HG02943 (cell line): Measurements from ENCODE around the gene GRN.
"Not testable (repeated sequence)": the region's sequence is repeated elsewhere in the genome, so short reads cannot be mapped to it uniquely, and the experiment has no call there.

Source experiments
- ATAC-seq: cut with Tn5 transposase; IDR thresholded peaks from one replicate; pipeline ENCODE4 v1.9.1; 2021; ENCODE audit warnings: mild to moderate bottlenecking, low read depth, moderate library complexity; ENCODE audit not compliant: unreplicated experiment

GRN gene

DNA sequence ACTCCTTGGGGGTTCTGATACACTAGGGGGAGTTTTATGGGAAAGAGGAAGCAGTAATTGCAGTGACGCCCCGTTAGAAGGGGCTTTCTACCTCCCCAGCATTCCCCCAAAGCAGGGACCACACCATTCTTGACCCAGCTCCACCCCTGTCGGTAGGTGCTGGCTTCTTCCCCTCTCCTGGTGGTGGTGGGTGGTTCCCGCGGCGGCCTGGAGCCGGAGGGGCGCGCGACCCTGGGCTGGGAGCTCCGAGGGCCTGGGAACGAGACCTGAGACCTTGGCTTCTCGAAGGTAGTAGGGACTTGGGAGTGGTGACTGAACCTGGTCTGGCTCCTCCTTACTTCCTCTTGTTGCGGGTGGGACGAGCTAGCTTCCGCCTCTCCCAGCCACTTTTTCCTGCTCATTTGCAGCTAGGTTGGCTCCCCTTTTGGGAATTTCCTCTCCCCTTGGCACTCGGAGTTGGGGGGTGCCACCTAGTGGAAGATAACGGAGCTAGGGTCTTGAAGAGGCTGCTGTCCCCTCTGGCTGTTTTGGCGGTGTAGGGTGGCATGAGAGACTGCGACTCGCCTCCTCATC is 438 bp downstream of the GRN start:
- ATAC-seq: no peak

DNA sequence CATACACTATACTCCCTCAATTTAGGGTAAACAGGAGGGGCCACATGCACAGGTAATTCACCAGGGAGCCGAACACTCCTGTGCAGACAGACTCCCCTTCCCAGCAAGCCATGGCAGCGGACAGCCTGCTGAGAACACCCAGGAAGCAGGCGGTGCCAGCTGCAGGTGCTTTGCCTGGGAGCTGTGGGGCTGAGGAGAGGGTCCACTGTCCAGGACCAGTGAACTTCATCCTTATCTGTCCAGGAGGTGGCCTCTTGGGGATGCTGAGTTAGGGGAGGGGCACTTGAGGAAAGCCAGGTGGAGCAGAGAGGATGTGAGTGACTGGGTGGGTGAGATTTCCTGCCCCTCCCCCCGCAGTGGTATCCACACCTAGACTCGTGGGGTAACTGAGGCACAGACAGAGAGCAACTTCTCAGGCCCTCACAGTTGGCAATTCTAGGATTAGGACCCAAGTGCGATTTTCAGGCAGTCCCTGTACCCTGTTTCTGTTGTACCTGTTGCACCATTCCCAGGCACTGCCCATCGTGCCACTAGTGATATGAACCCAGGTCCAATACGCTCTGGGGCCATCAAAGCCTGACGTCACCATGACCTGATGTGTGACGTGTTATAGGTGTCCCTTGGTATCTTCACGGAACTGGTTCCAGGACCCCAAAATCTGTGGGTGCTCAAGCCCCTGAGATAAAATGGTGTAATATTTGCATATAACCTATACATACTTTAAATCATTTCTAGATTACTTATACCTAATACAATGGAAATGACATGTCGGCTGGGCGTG is 1.2 kb downstream of the GRN start:
- ATAC-seq: no peak

DNA sequence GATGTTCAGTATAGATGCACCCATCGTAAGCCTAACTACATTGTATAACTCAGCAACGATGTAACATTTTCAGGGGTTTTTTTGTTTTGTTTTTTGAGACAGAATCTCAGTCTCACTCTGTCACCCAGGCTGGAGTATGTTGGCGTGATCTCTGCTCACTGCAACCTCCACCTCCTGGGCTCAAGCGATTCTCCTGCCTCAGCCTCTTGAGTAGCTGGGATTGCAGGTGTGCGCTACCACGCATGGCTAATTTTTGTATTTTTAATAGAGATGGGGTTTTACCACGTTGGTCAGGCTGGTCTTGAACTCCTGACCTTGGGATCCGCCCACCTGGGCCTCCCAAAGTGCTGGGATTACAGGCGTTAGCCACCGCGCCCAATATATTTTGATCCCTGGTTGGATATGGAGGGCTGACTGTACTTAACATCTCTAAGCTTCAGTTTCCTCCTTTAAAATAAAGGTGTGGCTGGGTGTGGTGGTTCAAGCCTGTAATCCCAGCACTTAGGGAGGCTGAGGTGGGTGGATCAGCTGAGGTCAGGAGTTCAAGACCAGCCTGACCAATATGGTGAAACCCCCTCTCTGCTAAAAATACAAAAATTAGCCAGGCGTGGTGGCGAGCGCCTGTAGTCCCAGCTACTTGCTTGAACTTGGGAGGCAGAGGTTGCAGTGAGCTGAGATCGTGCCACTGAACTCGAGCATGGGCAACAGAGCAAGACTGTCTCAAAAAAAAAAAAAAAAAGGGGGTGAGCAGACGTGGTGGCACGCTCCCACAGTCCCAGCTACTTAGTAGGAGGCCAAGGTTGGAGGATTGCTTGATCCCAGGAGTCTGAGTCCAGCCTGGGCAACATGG is 2.3 kb downstream of the GRN start:
- not testable (repeated sequence) for ATAC-seq

DNA sequence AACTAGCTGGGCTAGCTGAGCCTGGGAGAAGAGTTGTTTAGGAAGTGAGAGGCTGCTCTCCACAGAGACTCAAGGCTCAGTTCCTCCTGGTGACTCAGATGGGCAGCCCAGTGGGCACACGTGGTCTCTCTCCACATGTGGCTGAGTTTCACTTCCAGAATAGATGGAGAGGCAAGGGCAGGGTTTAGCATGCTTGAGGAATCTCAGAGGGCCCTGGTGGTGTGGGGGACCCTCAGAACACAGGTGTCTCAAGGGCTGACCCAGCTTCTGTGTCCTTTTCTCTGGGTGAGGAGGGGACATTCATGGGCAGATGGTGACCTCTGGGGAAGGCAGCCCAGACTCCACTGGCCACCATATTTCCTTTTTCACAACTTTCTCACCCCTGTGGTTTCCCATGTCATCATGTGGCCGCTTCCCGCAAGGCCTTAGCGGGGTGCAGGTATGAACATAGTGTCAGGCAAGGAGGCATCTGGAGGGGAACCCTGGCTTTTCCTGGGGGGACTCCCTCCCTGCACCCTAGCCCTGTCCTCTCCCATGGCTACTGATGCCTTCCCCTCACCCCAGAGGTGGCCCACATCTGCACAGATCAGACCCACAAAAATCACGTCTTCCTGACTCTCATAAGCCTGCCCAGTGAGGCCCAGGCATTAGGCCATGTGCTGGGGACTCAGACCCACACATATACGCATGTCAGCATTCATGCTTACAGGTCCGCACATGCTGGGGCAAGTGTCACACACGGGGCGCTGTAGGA is 3.3 kb downstream of the GRN start:
- ATAC-seq: no peak

DNA sequence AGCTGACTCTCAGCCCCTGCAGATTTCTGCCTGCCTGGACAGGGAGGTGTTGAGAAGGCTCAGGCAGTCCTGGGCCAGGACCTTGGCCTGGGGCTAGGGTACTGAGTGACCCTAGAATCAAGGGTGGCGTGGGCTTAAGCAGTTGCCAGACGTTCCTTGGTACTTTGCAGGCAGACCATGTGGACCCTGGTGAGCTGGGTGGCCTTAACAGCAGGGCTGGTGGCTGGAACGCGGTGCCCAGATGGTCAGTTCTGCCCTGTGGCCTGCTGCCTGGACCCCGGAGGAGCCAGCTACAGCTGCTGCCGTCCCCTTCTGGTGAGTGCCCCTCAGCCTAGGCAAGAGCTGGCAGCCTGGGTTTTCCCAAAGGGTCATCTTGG is 3.9 kb downstream of the GRN start:
- ATAC-seq: no peak

DNA sequence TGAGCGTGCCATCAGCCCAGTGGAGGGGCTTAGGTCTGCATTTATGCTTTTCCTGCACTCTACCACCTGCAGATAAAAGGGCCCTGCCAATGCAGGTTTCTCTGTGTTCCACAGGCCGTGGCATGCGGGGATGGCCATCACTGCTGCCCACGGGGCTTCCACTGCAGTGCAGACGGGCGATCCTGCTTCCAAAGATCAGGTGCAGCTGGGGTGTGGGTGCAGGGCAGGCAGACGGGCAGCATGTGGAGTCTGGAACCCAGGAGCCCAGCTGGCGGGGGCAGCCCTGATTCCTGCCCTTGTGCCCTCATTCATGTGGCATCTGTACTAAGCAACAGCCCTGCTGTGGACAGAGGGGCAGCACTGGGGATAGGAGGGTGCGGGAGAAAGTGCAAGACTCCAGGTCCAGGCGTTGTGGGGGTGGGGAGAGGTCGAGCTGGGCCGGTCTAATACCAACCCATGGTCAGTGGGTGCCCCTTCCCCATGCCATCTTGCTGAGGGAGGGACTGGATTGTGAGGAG is 4.5 kb downstream of the GRN start:
- no peak for ATAC-seq

DNA sequence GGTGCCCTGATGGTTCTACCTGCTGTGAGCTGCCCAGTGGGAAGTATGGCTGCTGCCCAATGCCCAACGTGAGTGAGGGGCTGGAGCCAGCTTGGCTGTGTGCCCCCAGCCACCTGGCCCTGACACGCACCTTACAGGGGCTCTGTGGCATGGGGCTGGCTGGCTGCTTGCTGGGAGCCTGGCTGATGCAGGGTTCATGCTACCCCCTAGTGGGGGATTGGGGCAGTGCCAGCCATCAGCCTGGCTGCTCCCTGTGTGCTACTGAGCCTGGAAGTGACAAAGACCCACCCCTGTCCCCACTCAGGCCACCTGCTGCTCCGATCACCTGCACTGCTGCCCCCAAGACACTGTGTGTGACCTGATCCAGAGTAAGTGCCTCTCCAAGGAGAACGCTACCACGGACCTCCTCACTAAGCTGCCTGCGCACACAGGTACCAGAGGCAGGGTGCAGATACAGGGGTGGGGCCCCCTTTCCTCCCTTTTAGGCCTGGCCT is 5.7 kb downstream of the GRN start:
- no peak for ATAC-seq

- no peak for ATAC-seq
Measured at GRCh38 chr17:44351464-44351863, 6.4 kb downstream of the GRN start.

DNA sequence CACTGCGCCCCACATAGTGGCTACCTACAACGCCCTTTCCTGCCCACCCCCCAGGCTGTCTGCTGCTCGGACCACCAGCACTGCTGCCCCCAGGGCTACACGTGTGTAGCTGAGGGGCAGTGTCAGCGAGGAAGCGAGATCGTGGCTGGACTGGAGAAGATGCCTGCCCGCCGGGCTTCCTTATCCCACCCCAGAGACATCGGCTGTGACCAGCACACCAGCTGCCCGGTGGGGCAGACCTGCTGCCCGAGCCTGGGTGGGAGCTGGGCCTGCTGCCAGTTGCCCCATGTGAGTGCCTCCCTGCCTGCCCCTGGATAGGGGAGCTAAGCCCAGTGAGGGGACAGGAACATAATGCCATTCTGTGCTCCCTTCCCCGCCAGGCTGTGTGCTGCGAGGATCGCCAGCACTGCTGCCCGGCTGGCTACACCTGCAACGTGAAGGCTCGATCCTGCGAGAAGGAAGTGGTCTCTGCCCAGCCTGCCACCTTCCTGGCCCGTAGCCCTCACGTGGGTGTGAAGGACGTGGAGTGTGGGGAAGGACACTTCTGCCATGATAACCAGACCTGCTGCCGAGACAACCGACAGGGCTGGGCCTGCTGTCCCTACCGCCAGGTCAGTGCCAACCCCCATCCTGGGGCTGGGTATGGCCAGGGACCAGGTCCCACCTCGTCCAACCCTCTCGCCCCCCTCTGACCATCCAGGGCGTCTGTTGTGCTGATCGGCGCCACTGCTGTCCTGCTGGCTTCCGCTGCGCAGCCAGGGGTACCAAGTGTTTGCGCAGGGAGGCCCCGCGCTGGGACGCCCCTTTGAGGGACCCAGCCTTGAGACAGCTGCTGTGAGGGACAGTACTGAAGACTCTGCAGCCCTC is 7.1 kb downstream of the GRN start:
- no peak for ATAC-seq

DNA sequence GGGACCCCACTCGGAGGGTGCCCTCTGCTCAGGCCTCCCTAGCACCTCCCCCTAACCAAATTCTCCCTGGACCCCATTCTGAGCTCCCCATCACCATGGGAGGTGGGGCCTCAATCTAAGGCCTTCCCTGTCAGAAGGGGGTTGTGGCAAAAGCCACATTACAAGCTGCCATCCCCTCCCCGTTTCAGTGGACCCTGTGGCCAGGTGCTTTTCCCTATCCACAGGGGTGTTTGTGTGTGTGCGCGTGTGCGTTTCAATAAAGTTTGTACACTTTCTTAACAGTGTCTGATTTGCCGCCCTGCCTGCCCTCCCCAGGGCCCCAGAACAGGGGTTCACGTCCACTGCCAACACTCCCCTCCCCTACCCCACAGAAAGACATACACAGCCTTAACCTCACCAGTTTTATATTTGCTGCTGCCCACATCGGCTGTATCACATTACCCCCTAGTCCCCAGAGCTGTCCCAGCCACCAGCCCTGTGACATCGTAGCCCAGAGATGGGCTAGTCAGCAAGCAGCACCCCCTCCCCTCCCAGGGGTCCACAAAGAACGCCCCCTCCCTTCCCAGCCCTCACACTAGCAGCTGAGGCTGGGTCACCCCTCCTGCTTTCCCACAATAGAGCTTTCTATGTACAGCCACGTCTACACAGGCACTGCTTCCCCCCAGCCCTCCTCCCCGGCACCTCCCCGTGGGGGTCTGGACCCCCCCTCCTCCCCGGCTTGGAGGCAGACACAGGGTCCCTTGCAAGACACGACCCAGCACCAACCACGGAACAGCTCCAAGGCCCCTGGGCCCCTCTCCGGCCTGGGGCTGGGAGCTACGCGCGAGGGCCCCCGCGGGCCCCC is 7.9 kb downstream of the GRN start:
- no peak for ATAC-seq

DNA sequence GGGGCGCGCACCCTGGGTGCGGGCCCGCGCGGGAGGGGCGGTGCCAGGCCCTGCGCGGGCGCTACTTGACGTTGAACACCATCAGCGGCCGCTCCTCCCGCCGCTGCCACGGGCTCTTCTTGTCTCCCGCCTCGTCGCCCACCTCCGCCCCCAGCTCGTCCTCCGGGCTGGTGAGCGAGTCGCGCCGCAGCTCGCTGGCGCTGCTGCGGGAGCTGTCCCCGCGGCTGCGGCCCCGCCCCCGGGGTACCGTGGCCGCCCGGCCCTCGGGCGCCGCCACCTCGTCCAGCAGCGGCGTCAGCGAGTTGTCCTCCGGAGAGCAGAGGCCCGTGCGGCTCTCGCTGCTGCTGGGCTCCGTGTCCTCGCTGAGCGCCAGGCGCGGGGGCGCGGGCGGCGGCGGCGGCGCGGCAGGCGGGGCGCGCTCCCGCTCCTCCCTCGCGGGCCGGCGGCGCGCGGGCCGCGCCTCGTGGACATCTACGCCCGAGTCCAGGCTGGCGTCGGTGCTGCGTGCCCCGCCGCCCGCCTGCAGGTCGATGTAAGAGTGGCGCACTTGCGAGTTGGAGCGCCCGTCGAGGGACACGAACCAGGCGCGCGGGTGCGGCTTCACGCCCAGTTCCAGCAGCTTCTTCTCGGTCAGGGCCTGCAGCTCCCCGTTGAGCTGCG is 8.7 kb downstream of the GRN start:
- ATAC-seq: no peak

DNA sequence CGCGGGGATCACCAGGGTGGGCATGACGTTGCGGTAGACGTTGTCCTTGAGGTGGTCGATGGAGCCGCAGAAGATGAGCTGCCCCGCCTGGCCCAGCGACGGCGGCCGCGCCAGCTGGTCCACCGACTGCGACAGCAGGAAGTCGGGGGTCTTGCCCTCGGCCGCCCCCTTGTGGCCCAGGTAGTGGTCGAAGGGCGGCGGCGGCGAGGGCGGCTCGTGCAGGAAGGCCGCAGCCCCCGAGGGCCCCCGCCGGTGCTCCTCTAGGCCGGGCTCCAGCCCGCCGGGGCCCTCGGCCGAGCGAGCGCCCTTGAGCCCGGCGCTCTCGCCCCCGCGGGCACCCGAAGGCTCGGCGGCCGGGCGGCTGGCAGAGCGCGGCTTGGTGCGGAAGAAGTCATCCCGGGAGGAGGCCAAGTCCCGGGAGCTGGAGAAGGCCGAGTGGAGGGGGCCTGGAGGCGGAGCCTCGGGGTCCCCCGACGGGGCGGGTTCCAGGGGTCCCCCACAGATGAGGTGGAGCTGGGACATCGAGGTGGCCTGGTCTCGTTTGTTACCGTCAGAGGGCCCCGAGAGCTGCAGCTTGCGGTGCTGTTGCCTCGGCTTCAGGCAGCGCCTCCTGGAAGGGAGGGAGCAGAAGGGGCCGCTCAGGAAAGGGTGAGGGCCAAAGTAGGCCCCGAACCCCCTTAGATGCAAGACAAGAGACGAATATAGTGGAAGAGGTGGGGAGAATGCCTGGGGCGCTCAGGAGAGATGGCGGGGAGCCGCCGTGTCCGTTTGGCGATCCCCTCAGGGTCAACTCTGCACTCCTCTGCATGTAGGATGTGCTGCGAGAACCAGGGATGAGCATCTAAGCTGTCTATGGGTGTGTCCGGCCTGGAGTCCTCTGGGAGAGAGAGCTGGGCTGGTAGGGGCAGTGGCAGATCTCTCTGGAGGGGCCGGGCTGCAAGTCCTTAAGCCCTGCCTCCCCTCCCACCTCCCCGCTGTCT is 9.8 kb downstream of the GRN start:
- no peak for ATAC-seq

- no peak for ATAC-seq
Measured at GRCh38 chr17:44355642-44356099, 10.6 kb downstream of the GRN start.

DNA sequence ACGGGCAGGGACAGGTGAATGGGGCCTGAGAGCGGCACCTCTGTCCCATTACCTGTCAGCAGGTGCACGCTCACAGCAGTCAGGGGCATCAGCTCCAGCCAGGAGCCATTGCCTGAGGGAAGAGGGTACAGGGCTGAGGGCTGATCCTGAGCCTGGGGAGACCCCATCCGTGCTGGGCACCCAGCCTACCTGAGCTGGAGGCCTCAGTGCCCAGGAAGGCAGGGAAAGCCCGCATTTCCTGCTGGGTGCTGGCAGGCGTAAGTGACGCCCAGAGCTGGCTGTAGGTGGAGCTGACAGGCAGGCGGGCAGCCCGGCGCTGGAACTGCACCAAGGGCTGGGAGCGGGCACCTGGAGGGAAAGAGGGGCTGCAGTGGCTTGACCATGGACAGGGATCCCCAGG is 11.1 kb downstream of the GRN start:
- no peak for ATAC-seq

DNA sequence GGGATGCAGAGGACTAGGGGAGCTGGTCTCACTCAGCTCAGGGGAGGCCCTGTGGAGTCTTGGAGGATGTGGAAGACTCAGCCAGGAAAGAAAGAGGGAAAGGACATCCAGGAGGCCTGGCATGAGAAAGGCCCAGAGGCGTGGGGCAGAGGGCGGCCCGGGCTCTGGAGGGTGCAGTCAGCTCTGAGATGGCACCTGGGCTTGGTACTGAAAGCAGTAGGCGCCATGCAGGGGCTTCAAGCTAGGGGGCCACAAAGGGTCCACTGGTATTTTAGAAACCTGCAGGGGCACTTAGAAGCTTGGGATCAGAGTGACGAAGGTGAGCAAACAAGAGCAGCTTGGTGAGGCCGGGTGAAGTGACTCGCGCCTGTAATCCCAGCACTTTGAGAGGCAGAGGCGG is 13.0 kb downstream of the GRN start:
- no peak for ATAC-seq

DNA sequence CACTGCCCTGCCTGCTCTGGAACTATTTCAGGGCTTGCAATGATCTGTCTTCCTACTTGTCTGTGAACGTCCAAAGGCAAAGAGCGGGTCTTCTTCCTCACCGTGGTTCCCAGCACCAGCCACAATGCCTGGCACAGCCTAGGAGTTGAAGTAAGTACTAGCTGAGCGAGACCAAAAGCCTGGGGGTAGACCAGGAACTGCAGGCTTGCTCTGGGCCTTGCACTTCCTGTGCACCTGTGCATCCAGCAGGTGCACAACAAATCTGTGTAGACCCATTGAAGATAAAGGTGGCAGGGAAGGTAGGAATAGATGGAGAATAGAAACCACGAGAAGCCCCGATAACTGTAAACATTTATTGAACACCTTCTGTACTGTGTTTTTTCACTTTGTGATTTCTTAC is 13.9 kb downstream of the GRN start:
- no peak for ATAC-seq
